Tibial nerve (tissue), 4 donors: ENCODE data around the gene POTEB2.
"Not testable (repeated sequence)": the region's sequence is repeated elsewhere in the genome, so short reads cannot be mapped to it uniquely, and the experiment has no call there.

Experiments
- EP300 ChIP-seq, 2 donors: sonication (generic); formaldehyde crosslinking; IDR thresholded peaks; one replicate each; pipeline ENCODE4 v1.6.1; 2017; ENCODE audit warnings: antibody characterized with exemption in 2 of 2, mild to moderate bottlenecking in 1 of 2
- POLR2A ChIP-seq, 2 donors: fragments of 450-650 bp; IDR thresholded peaks; one replicate each; pipeline ENCODE4 v1.6.1; 2017; ENCODE audit warnings: antibody characterized with exemption in 2 of 2, mild to moderate bottlenecking in 2 of 2, moderate library complexity in 2 of 2
- TF ChIP-seq, protein P1 (sequence below), 5 experiments: fragments of 200-600 bp in 3 of 5; fragments of 450-650 bp in 2 of 5; sonication (generic) in 3 of 5; IDR thresholded peaks; one replicate each; pipeline ENCODE4 v1.5.1; 2016 to 2019; ENCODE audit warnings: antibody characterized with exemption in 5 of 5, mild to moderate bottlenecking in 3 of 5, moderate library complexity in 2 of 5

DNA sequence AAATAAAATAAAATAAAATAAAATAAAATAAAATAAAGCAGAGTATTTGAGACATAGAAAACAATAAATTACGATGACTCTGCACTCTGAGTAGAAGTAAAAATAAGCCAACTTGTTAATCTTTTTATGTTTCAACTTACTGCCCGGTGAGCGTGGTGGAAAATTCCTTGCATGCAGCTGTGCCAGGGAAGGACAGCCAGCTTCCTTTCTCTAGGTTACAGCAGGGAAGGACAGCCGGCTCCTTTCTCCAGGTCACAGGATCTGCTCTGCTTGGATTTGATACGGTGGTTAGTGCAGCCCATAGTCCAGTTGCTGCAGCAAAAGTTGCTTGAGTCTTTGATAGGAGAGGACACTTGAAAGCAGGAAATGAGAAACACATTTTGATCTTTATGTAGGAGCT lies 13.8 kb upstream of the POTEB2 start:
- TF ChIP-seq, protein P1, sequence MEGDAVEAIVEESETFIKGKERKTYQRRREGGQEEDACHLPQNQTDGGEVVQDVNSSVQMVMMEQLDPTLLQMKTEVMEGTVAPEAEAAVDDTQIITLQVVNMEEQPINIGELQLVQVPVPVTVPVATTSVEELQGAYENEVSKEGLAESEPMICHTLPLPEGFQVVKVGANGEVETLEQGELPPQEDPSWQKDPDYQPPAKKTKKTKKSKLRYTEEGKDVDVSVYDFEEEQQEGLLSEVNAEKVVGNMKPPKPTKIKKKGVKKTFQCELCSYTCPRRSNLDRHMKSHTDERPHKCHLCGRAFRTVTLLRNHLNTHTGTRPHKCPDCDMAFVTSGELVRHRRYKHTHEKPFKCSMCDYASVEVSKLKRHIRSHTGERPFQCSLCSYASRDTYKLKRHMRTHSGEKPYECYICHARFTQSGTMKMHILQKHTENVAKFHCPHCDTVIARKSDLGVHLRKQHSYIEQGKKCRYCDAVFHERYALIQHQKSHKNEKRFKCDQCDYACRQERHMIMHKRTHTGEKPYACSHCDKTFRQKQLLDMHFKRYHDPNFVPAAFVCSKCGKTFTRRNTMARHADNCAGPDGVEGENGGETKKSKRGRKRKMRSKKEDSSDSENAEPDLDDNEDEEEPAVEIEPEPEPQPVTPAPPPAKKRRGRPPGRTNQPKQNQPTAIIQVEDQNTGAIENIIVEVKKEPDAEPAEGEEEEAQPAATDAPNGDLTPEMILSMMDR (IDR thresholded peaks at IDR 0.05) = not testable (repeated sequence)
- not testable (repeated sequence) for TF ChIP-seq POLR2A, EP300 (IDR thresholded peaks at IDR 0.05)
